NT2/D1 (cell line): Measurements from ENCODE around the gene FKTN.

ENCODE experiments used
- SUZ12 ChIP-seq: IDR thresholded peaks from 2 replicates; pipeline ENCODE4 v1.6.1; 2011; ENCODE audit not compliant: insufficient read length, insufficient read depth; ENCODE audit errors: extremely low read depth
- YY1 ChIP-seq: IDR thresholded peaks from 2 replicates; pipeline ENCODE4 v1.6.1; 2011; ENCODE audit not compliant: insufficient read length, insufficient read depth
- ZNF274 ChIP-seq: IDR thresholded peaks from 2 replicates; pipeline ENCODE4 v1.6.1; 2011; ENCODE audit warnings: mild to moderate bottlenecking, low read depth, low read length

DNA sequence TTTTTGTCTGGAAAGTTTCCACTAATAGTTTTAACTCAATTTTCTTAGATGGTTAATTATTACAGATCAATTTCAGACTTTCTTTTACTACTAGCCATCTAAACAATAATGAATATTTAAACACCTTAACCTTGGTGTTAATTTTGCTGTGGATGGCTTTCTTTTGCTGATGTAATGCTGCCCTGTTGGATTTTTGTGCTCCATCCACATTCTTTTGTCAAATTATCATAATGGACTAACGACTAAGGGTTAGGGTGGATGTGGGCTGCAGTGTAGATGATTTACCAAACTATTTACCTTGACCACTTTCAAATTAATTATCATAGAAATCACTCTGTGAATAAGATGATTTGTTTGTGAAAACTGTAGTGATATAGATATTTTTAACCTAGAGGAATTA lies 120.8 kb downstream of the FKTN start:
- TF ChIP-seq SUZ12 (no peak), ZNF274 (no peak), YY1 (no peak)
